NOMO-1 (cell line): Measurements from ENCODE around the gene NEDD8.
"Not testable (repeated sequence)": the region's sequence is repeated elsewhere in the genome, so short reads cannot be mapped to it uniquely, and the experiment has no call there.

Source experiments
- DNase-seq, 2 experiments: peaks; one replicate each; lab custom pipeline; 2025; ENCODE audit not compliant: unreplicated experiment in 2 of 2; lab: John Stamatoyannopoulos, UW

Gene NEDD8

GRCh38 chr14:24228902-24229301 lies 3.3 kb downstream of the NEDD8 start:
- no peak for DNase-seq

- DNase-seq = no peak
Measured at GRCh38 chr14:24226473-24226872, 5.7 kb downstream of the NEDD8 start.

GRCh38 chr14:24224618-24225071 lies 7.5 kb downstream of the NEDD8 start:
- DNase-seq = no peak

GRCh38 chr14:24222987-24223386 lies 9.2 kb downstream of the NEDD8 start:
- DNase-seq = not testable (repeated sequence)

GRCh38 chr14:24219521-24219920 lies 12.6 kb downstream of the NEDD8 start:
- DNase-seq = no peak

GRCh38 chr14:24219080-24219479 lies 13.1 kb downstream of the NEDD8 start:
- no peak for DNase-seq

GRCh38 chr14:24216876-24217275 lies 15.3 kb downstream of the NEDD8 start:
- DNase-seq = not testable (repeated sequence)

GRCh38 chr14:24216345-24216699 lies 15.8 kb downstream of the NEDD8 start:
- DNase-seq = no peak

GRCh38 chr14:24215495-24216344 lies 16.4 kb downstream of the NEDD8 start, which contains the start of gene MDP1:
Gene MDP1, minus strand, starts transcription at chr14:24216066. Its CDS starts 111 bp downstream, at chr14:24215955.
- DNase-seq = peak; percentile 87 to 91

GRCh38 chr14:24213866-24214662 lies 18.1 kb downstream of the NEDD8 start:
- no peak for DNase-seq

GRCh38 chr14:24212924-24213865 lies 19.0 kb downstream of the NEDD8 start, which contains the start of gene CHMP4A:
Gene CHMP4A, minus strand, starts transcription at chr14:24213488. Its CDS starts 49 bp downstream, at chr14:24213439.
- peak; percentile 96 to 97 for DNase-seq

GRCh38 chr14:24211311-24211710 lies 20.9 kb downstream of the NEDD8 start:
- no peak for DNase-seq

- no peak for DNase-seq
Measured at GRCh38 chr14:24207625-24208024, 24.5 kb downstream of the NEDD8 start.

GRCh38 chr14:24207104-24207551 lies 25.0 kb downstream of the NEDD8 start:
- DNase-seq = no peak

GRCh38 chr14:24206260-24207103 lies 25.7 kb downstream of the NEDD8 start:
- no peak for DNase-seq

- no peak for DNase-seq
Measured at GRCh38 chr14:24204163-24205146, 27.7 kb downstream of the NEDD8 start.

- not testable (repeated sequence) for DNase-seq
Measured at GRCh38 chr14:24203249-24203886, 28.8 kb downstream of the NEDD8 start.

- not testable (repeated sequence) for DNase-seq
Measured at GRCh38 chr14:24202538-24202937, 29.6 kb downstream of the NEDD8 start.
